ENCODE measurements around the gene SLC38A3.
A peak's percentile ranks its signal among the peaks of the same experiment; 100 is the strongest.

The SLC38A3 gene

DNA sequence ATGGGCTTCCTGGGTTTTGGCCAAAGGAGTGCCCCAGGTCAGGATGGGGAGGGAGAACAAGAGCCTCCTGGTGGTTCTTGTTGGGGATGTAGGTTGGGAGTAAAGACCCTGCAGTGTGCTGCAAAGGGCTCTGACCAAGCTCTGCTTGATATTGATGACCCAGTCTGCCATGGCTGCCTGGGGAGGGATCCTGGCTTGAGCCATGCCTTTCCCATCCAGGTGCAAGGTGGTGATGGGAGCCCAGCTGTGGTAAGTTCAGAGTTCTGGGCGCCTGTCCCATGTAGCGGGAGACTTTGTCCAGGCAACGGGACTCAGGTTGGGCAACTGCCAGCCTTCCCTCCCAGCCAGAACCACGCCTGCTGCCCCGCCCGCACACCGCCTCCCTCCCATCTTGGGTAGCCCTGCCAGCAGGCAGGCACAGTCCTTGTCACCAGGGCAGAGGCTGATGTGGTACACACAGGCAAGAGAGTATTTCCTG is 33.5 kb downstream of the SLC38A3 start:
- no peaks in the 10 kb centered on the region for H3K9me3 ChIP-seq (ENCODE audit: severe bottlenecking)
- no peak for DNase-seq

GRCh38 chr3:50239649-50240048 is 34.6 kb downstream of the SLC38A3 start:
- DNase-seq: no peak
- Histone ChIP-seq H3K4me3 (ENCODE audit: low read depth, low read length) (no peak overlapping the region), H3K9me3 (ENCODE audit: severe bottlenecking) (no peaks in the 10 kb centered on the region), H3K27ac (no peak overlapping the region), H3K36me3 (peaks cover 8% of the 10 kb centered on the region), H3K27me3 (ENCODE audit: insufficient read depth, low read depth, severe bottlenecking) (no peaks in the 10 kb centered on the region)
- TF ChIP-seq, protein P1, sequence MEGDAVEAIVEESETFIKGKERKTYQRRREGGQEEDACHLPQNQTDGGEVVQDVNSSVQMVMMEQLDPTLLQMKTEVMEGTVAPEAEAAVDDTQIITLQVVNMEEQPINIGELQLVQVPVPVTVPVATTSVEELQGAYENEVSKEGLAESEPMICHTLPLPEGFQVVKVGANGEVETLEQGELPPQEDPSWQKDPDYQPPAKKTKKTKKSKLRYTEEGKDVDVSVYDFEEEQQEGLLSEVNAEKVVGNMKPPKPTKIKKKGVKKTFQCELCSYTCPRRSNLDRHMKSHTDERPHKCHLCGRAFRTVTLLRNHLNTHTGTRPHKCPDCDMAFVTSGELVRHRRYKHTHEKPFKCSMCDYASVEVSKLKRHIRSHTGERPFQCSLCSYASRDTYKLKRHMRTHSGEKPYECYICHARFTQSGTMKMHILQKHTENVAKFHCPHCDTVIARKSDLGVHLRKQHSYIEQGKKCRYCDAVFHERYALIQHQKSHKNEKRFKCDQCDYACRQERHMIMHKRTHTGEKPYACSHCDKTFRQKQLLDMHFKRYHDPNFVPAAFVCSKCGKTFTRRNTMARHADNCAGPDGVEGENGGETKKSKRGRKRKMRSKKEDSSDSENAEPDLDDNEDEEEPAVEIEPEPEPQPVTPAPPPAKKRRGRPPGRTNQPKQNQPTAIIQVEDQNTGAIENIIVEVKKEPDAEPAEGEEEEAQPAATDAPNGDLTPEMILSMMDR (IDR thresholded peaks at IDR 0.05; ENCODE audit: low read depth, low read length): no peak

More for the DNA sequence above, 33.5 kb downstream of the SLC38A3 start:
- H3K4me3 ChIP-seq (ENCODE audit: low read depth, low read length): no peak overlapping the region
- H3K27ac ChIP-seq: no peak overlapping the region
- H3K27me3 ChIP-seq (ENCODE audit: insufficient read depth, low read depth, severe bottlenecking): no peaks in the 10 kb centered on the region
- H3K36me3 ChIP-seq: peaks cover 7% of the 10 kb centered on the region
- TF ChIP-seq, protein P1 (IDR thresholded peaks at IDR 0.05; ENCODE audit: low read depth, low read length): no peak

- Histone ChIP-seq H3K4me3 (ENCODE audit: low read depth, low read length) (no peak overlapping the region), H3K9me3 (ENCODE audit: severe bottlenecking) (no peaks in the 10 kb centered on the region), H3K36me3 (peaks cover 8% of the 10 kb centered on the region), H3K27me3 (ENCODE audit: insufficient read depth, low read depth, severe bottlenecking) (no peaks in the 10 kb centered on the region), H3K27ac (peak overlapping the region; percentile 60)
- peak; percentile 85 for DNase-seq
- TF ChIP-seq, protein P1 (IDR thresholded peaks at IDR 0.05; ENCODE audit: low read depth, low read length): no peak
Measured at GRCh38 chr3:50241163-50241562, 36.1 kb downstream of the SLC38A3 start.

GRCh38 chr3:50241713-50242380 is 36.8 kb downstream of the SLC38A3 start:
- Histone ChIP-seq H3K27ac (peak overlapping the region; percentile 60), H3K36me3 (peaks cover 8% of the 10 kb centered on the region)
- no peak for DNase-seq

DNA sequence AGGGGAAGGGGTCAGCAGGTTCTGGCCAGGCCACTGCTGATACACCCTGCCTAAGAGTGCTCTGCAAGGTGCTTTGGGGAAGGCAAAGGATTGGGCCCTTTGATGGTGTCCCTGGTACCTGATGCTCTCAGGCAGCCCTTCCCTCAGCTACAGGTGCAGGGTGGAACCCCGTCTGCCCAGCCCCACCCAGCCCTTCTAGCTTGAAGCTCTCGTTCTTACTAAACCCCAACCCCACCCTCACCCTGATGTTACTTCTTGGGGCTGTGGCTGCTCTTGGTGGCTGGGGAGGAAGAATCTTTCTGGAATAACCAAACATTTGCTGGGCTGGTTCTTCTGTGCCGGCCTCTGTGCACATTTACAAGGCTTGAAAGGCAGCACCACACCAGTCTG is 37.3 kb downstream of the SLC38A3 start:
- no peak overlapping the region for H3K4me3 ChIP-seq (ENCODE audit: low read depth, low read length)
- no peak for DNase-seq
- H3K27me3 ChIP-seq (ENCODE audit: insufficient read depth, low read depth, severe bottlenecking): no peaks in the 10 kb centered on the region
- H3K36me3 ChIP-seq: peaks cover 10% of the 10 kb centered on the region
- H3K27ac ChIP-seq: no peak overlapping the region
- TF ChIP-seq, protein P1 (IDR thresholded peaks at IDR 0.05; ENCODE audit: low read depth, low read length): no peak
- H3K9me3 ChIP-seq (ENCODE audit: severe bottlenecking): no peaks in the 10 kb centered on the region

More at GRCh38 chr3:50241713-50242380, 36.8 kb downstream of the SLC38A3 start:
- TF ChIP-seq, protein P1 (IDR thresholded peaks at IDR 0.05; ENCODE audit: low read depth, low read length): no peak
- no peaks in the 10 kb centered on the region for H3K9me3 ChIP-seq (ENCODE audit: severe bottlenecking)
- H3K27me3 ChIP-seq (ENCODE audit: insufficient read depth, low read depth, severe bottlenecking): no peaks in the 10 kb centered on the region
- H3K4me3 ChIP-seq (ENCODE audit: low read depth, low read length): no peak overlapping the region
